Stimulated activated memory B cell treated with anti-CD40 and anti-IgM and Interleukin-4, amounts not matched to agents 10 μg/mL and 1 μg/mL and 100 μg/mL, for 72 hours (primary cell): ENCODE data around the gene BMPR2.
"Not testable (repeated sequence)": the region's sequence is repeated elsewhere in the genome, so short reads cannot be mapped to it uniquely, and the experiment has no call there.

Experiments
- ATAC-seq: fragments of 150-1000 bp; cut with Tn5 transposase; 2 replicates; pipeline ENCODE4 v1.10.0; 2021
- H3K27ac Mint-ChIP-seq: one replicate; pipeline ENCODE4 v1.8.0; 2022; ENCODE audit warnings: mild to moderate bottlenecking, mixed read lengths
- H3K27me3 Mint-ChIP-seq: one replicate; pipeline ENCODE4 v1.8.0; 2022; ENCODE audit warnings: mixed read lengths
- H3K36me3 Mint-ChIP-seq: one replicate; pipeline ENCODE4 v1.8.0; 2022; ENCODE audit warnings: mixed read lengths
- H3K4me1 Mint-ChIP-seq: one replicate; pipeline ENCODE4 v1.8.0; 2022; ENCODE audit warnings: mixed read lengths
- H3K4me3 Mint-ChIP-seq: one replicate; pipeline ENCODE4 v1.8.0; 2022; ENCODE audit warnings: mild to moderate bottlenecking, moderate library complexity, mixed read lengths
- H3K9me3 Mint-ChIP-seq: one replicate; pipeline ENCODE4 v1.8.0; 2022; ENCODE audit warnings: mixed read lengths

BMPR2 gene

GRCh38 chr2:202512176-202512575 lies 136.0 kb downstream of the BMPR2 start:
- H3K27ac Mint-ChIP-seq = no peak overlapping the region
- H3K9me3 Mint-ChIP-seq = no peaks in the 10 kb centered on the region
- no peaks in the 10 kb centered on the region for H3K27me3 Mint-ChIP-seq
- H3K36me3 Mint-ChIP-seq = peaks cover 12% of the 10 kb centered on the region
- no peaks in the 10 kb centered on the region for H3K4me1 Mint-ChIP-seq
- no peak for ATAC-seq
- no peak overlapping the region for H3K4me3 Mint-ChIP-seq

- ATAC-seq = no peak
- peaks cover 21% of the 10 kb centered on the region for H3K36me3 Mint-ChIP-seq
- no peak overlapping the region for H3K27ac Mint-ChIP-seq
- no peak overlapping the region for H3K4me3 Mint-ChIP-seq
- no peaks in the 10 kb centered on the region for H3K27me3 Mint-ChIP-seq
- H3K4me1 Mint-ChIP-seq = no peaks in the 10 kb centered on the region
- H3K9me3 Mint-ChIP-seq = no peaks in the 10 kb centered on the region
Measured at GRCh38 chr2:202514732-202515131, 138.6 kb downstream of the BMPR2 start.

- Mint-ChIP-seq H3K27me3 (no peaks in the 10 kb centered on the region), H3K36me3 (peaks cover 62% of the 10 kb centered on the region), H3K4me3 (no peak overlapping the region), H3K27ac (no peak overlapping the region), H3K9me3 (no peaks in the 10 kb centered on the region), H3K4me1 (no peaks in the 10 kb centered on the region)
- ATAC-seq = no peak
Measured at GRCh38 chr2:202519453-202519852, 143.3 kb downstream of the BMPR2 start.

- Mint-ChIP-seq H3K9me3 (no peaks in the 10 kb centered on the region), H3K27me3 (no peaks in the 10 kb centered on the region), H3K4me3 (no peak overlapping the region), H3K27ac (no peak overlapping the region), H3K36me3 (peaks cover 63% of the 10 kb centered on the region), H3K4me1 (no peaks in the 10 kb centered on the region)
- ATAC-seq = no peak
Measured at GRCh38 chr2:202521470-202521869, 145.3 kb downstream of the BMPR2 start.

GRCh38 chr2:202529389-202529788 lies 153.3 kb downstream of the BMPR2 start:
- Mint-ChIP-seq H3K4me3 (no peak overlapping the region), H3K36me3 (peaks cover 22% of the 10 kb centered on the region), H3K4me1 (no peaks in the 10 kb centered on the region), H3K9me3 (no peaks in the 10 kb centered on the region), H3K27me3 (no peaks in the 10 kb centered on the region), H3K27ac (no peak overlapping the region)
- no peak for ATAC-seq

- H3K4me3 Mint-ChIP-seq = no peak overlapping the region
- H3K27ac Mint-ChIP-seq = no peak overlapping the region
- no peaks in the 10 kb centered on the region for H3K27me3 Mint-ChIP-seq
- H3K4me1 Mint-ChIP-seq = no peaks in the 10 kb centered on the region
- H3K9me3 Mint-ChIP-seq = no peaks in the 10 kb centered on the region
- no peak for ATAC-seq
- H3K36me3 Mint-ChIP-seq = peaks cover 20% of the 10 kb centered on the region
Measured at GRCh38 chr2:202530038-202530437, 153.9 kb downstream of the BMPR2 start.

GRCh38 chr2:202535290-202535689 lies 159.2 kb downstream of the BMPR2 start:
- H3K27ac Mint-ChIP-seq, H3K9me3 Mint-ChIP-seq, H3K4me3 Mint-ChIP-seq, ATAC-seq, H3K4me1 Mint-ChIP-seq, H3K27me3 Mint-ChIP-seq: not testable (repeated sequence)
- peaks cover 13% of the 10 kb centered on the region for H3K36me3 Mint-ChIP-seq

GRCh38 chr2:202541137-202541536 lies 165.0 kb downstream of the BMPR2 start:
- H3K36me3 Mint-ChIP-seq = peaks cover 26% of the 10 kb centered on the region
- no peak overlapping the region for H3K27ac Mint-ChIP-seq
- no peaks in the 10 kb centered on the region for H3K9me3 Mint-ChIP-seq
- H3K4me1 Mint-ChIP-seq = peaks cover 9% of the 10 kb centered on the region
- H3K27me3 Mint-ChIP-seq = no peaks in the 10 kb centered on the region
- no peak overlapping the region for H3K4me3 Mint-ChIP-seq
- no peak for ATAC-seq

- no peaks in the 10 kb centered on the region for H3K9me3 Mint-ChIP-seq
- ATAC-seq = no peak
- no peak overlapping the region for H3K27ac Mint-ChIP-seq
- peaks cover 28% of the 10 kb centered on the region for H3K36me3 Mint-ChIP-seq
- no peak overlapping the region for H3K4me3 Mint-ChIP-seq
- no peaks in the 10 kb centered on the region for H3K27me3 Mint-ChIP-seq
- peaks cover 9% of the 10 kb centered on the region for H3K4me1 Mint-ChIP-seq
Measured at GRCh38 chr2:202542142-202542541, 166.0 kb downstream of the BMPR2 start.

GRCh38 chr2:202545523-202545922 lies 169.4 kb downstream of the BMPR2 start:
- no peak overlapping the region for H3K27ac Mint-ChIP-seq
- H3K9me3 Mint-ChIP-seq = no peaks in the 10 kb centered on the region
- no peak for ATAC-seq
- no peaks in the 10 kb centered on the region for H3K4me1 Mint-ChIP-seq
- H3K36me3 Mint-ChIP-seq = peaks cover 36% of the 10 kb centered on the region
- no peaks in the 10 kb centered on the region for H3K27me3 Mint-ChIP-seq
- no peak overlapping the region for H3K4me3 Mint-ChIP-seq

GRCh38 chr2:202545931-202546330 lies 169.8 kb downstream of the BMPR2 start:
- Mint-ChIP-seq H3K36me3 (peaks cover 36% of the 10 kb centered on the region), H3K27me3 (no peaks in the 10 kb centered on the region), H3K4me1 (no peaks in the 10 kb centered on the region), H3K9me3 (no peaks in the 10 kb centered on the region), H3K27ac (no peak overlapping the region), H3K4me3 (no peak overlapping the region)
- no peak for ATAC-seq

- H3K9me3 Mint-ChIP-seq, H3K4me3 Mint-ChIP-seq, H3K27ac Mint-ChIP-seq, ATAC-seq, H3K27me3 Mint-ChIP-seq, H3K4me1 Mint-ChIP-seq: not testable (repeated sequence)
- peaks cover 34% of the 10 kb centered on the region for H3K36me3 Mint-ChIP-seq
Measured at GRCh38 chr2:202546499-202547141, 170.5 kb downstream of the BMPR2 start.

- Mint-ChIP-seq H3K9me3 (no peaks in the 10 kb centered on the region), H3K4me1 (no peaks in the 10 kb centered on the region), H3K36me3 (peaks cover 40% of the 10 kb centered on the region), H3K4me3 (no peak overlapping the region), H3K27ac (no peak overlapping the region), H3K27me3 (no peaks in the 10 kb centered on the region)
- no peak for ATAC-seq
Measured at GRCh38 chr2:202548240-202548639, 172.1 kb downstream of the BMPR2 start.

GRCh38 chr2:202551000-202551399 lies 174.9 kb downstream of the BMPR2 start:
- not testable (repeated sequence) for H3K4me3 Mint-ChIP-seq, H3K4me1 Mint-ChIP-seq, ATAC-seq, H3K27ac Mint-ChIP-seq, H3K9me3 Mint-ChIP-seq, H3K27me3 Mint-ChIP-seq
- peaks cover 47% of the 10 kb centered on the region for H3K36me3 Mint-ChIP-seq

GRCh38 chr2:202555356-202555755 lies 179.2 kb downstream of the BMPR2 start:
- no peaks in the 10 kb centered on the region for H3K9me3 Mint-ChIP-seq
- H3K27me3 Mint-ChIP-seq = no peaks in the 10 kb centered on the region
- no peak for ATAC-seq
- H3K4me1 Mint-ChIP-seq = no peaks in the 10 kb centered on the region
- H3K36me3 Mint-ChIP-seq = peaks cover 34% of the 10 kb centered on the region
- no peak overlapping the region for H3K27ac Mint-ChIP-seq
- H3K4me3 Mint-ChIP-seq = no peak overlapping the region

GRCh38 chr2:202560200-202560599 lies 184.1 kb downstream of the BMPR2 start:
- H3K4me3 Mint-ChIP-seq = no peak overlapping the region
- peaks cover 12% of the 10 kb centered on the region for H3K36me3 Mint-ChIP-seq
- H3K27ac Mint-ChIP-seq = no peak overlapping the region
- H3K27me3 Mint-ChIP-seq = no peaks in the 10 kb centered on the region
- no peaks in the 10 kb centered on the region for H3K9me3 Mint-ChIP-seq
- no peaks in the 10 kb centered on the region for H3K4me1 Mint-ChIP-seq
- ATAC-seq = no peak

GRCh38 chr2:202564226-202564625 lies 188.1 kb downstream of the BMPR2 start:
- H3K27me3 Mint-ChIP-seq = no peaks in the 10 kb centered on the region
- H3K27ac Mint-ChIP-seq = no peak overlapping the region
- no peaks in the 10 kb centered on the region for H3K36me3 Mint-ChIP-seq
- H3K9me3 Mint-ChIP-seq = no peaks in the 10 kb centered on the region
- no peak for ATAC-seq
- H3K4me3 Mint-ChIP-seq = no peak overlapping the region
- no peaks in the 10 kb centered on the region for H3K4me1 Mint-ChIP-seq
